Embryonic facial prominence (tissue), 1 donor: ENCODE data around the gene NTPCR.
"Not testable (repeated sequence)": the region's sequence is repeated elsewhere in the genome, so short reads cannot be mapped to it uniquely, and the experiment has no call there.

Source experiments
- DNase-seq: peaks from one replicate; pipeline ENCODE4 v3.0.0-alpha.2; 2016; ENCODE audit errors: extremely low spot score

Gene NTPCR

GRCh38 chr1:232927166-232927565 is 23.2 kb upstream of the NTPCR start:
- not testable (repeated sequence) for DNase-seq

GRCh38 chr1:232927830-232928505 is 22.4 kb upstream of the NTPCR start:
- DNase-seq = no peak

- no peak for DNase-seq
Observed at GRCh38 chr1:232932486-232933425, 17.7 kb upstream of the NTPCR start.

GRCh38 chr1:232936941-232937340 is 13.5 kb upstream of the NTPCR start:
- DNase-seq = no peak

- DNase-seq = no peak
Observed at GRCh38 chr1:232937741-232938375, 12.6 kb upstream of the NTPCR start.

GRCh38 chr1:232938926-232939325 is 11.5 kb upstream of the NTPCR start:
- no peak for DNase-seq

GRCh38 chr1:232939748-232940147 is 10.7 kb upstream of the NTPCR start:
- no peak for DNase-seq

- no peak for DNase-seq
Observed at GRCh38 chr1:232940262-232940661, 10.1 kb upstream of the NTPCR start.

- no peak for DNase-seq
Observed at GRCh38 chr1:232942413-232943294, 7.8 kb upstream of the NTPCR start.

- DNase-seq = no peak
Observed at GRCh38 chr1:232943679-232944252, 6.6 kb upstream of the NTPCR start.

- no peak for DNase-seq
Observed at GRCh38 chr1:232944347-232944746, 6.1 kb upstream of the NTPCR start.

GRCh38 chr1:232949636-232950196 is 695 bp upstream of the NTPCR start:
- DNase-seq = no peak

- no peak for DNase-seq
Observed at GRCh38 chr1:232951180-232951579, 769 bp downstream of the NTPCR start.

- DNase-seq = no peak
Observed at GRCh38 chr1:232951605-232952004, 1.2 kb downstream of the NTPCR start.

GRCh38 chr1:232952514-232953499 is 2.4 kb downstream of the NTPCR start:
- no peak for DNase-seq

GRCh38 chr1:232954594-232955365 is 4.4 kb downstream of the NTPCR start:
- no peak for DNase-seq

GRCh38 chr1:232956081-232956480 is 5.7 kb downstream of the NTPCR start:
- DNase-seq = no peak

GRCh38 chr1:232958067-232958466 is 7.7 kb downstream of the NTPCR start:
- no peak for DNase-seq
